Suprapubic skin (tissue), 4 donors: ENCODE results near the gene DNAJB12. TPM values are rescaled to one million over a fixed set of nuclear protein-coding genes. Genes with fewer than 3 reads are reported as not detected.
A peak's percentile ranks its signal among the peaks of the same experiment; 100 is the strongest.
"Not testable (repeated sequence)": the region's sequence is repeated elsewhere in the genome, so short reads cannot be mapped to it uniquely, and the experiment has no call there.

Experiments
- DNase-seq, 2 donors: peaks; one replicate each; pipeline ENCODE4 v3.0.0-alpha.2; 2019; ENCODE audit warnings: low spot score in 2 of 2
- H3K27ac ChIP-seq: fragments of 200-600 bp; sonication (generic); one replicate; pipeline ENCODE4 v1.5.1; 2019
- H3K27me3 ChIP-seq: fragments of 200-600 bp; sonication (generic); one replicate; pipeline ENCODE4 v1.5.1; 2019
- H3K36me3 ChIP-seq: fragments of 200-600 bp; sonication (generic); one replicate; pipeline ENCODE4 v1.5.1; 2019
- H3K4me1 ChIP-seq: fragments of 200-600 bp; sonication (generic); one replicate; pipeline ENCODE4 v1.5.1; 2019
- H3K4me3 ChIP-seq: fragments of 200-600 bp; sonication (generic); one replicate; pipeline ENCODE4 v1.5.1; 2019; ENCODE audit warnings: mild to moderate bottlenecking
- H3K9me3 ChIP-seq: fragments of 200-600 bp; sonication (generic); one replicate; pipeline ENCODE4 v1.5.1; 2019
- CTCF ChIP-seq, 2 donors: fragments of 200-600 bp in 1 of 2; fragments of 450-650 bp in 1 of 2; sonication (generic) in 1 of 2; IDR thresholded peaks; one replicate each; pipeline ENCODE4 v1.5.1; 2016 to 2019; ENCODE audit warnings: antibody characterized with exemption in 2 of 2, mild to moderate bottlenecking in 1 of 2, moderate library complexity in 1 of 2
- EP300 ChIP-seq: sonication (generic); formaldehyde crosslinking; IDR thresholded peaks from one replicate; pipeline ENCODE4 v1.6.1; 2017; ENCODE audit warnings: antibody characterized with exemption
- POLR2A ChIP-seq, 2 donors: fragments of 450-650 bp; IDR thresholded peaks; one replicate each; pipeline ENCODE4 v1.6.1; 2017; ENCODE audit warnings: antibody characterized with exemption in 2 of 2, mild to moderate bottlenecking in 2 of 2, moderate library complexity in 2 of 2
- POLR2AphosphoS5 ChIP-seq, 3 donors: sonication (generic); formaldehyde crosslinking; IDR thresholded peaks; one replicate each; pipeline ENCODE4 v1.6.1; 2017; ENCODE audit warnings: antibody characterized with exemption in 3 of 3
- WGBS: methylation state at CpG from one replicate; pipeline ENCODE4 v1.1.5; 2018; 5-methylcytosine and 5-hydroxymethylcytosine counted together
- total RNA-seq, 4 donors: library from RNA; depleted of rRNA; stranded (reverse); fragments of >200 nt; gene quantifications; one replicate each; pipeline ENCODE4 v1.1.0, GENCODE V29; 2016

The DNAJB12 gene
- total RNA-seq, 4 donors from 2014 or later: 44.0 to 61.8 (median 46.7) TPM

- TF ChIP-seq POLR2AphosphoS5 (IDR thresholded peaks at IDR 0.05) (no peak), CTCF (IDR thresholded peaks at IDR 0.05) (no peak), EP300 (no peak)
- no peak overlapping the region for H3K4me3 ChIP-seq
- H3K4me1 ChIP-seq: peaks cover 49% of the 10 kb centered on the region
- no peak for DNase-seq
- H3K27ac ChIP-seq: no peak overlapping the region
- no peaks in the 10 kb centered on the region for H3K9me3 ChIP-seq
- 91% methylated on average over 7 of the region's 7 CpGs for WGBS
- no peaks in the 10 kb centered on the region for H3K27me3 ChIP-seq
- no peaks in the 10 kb centered on the region for H3K36me3 ChIP-seq
Observed at GRCh38 chr10:72311667-72312066, 43.1 kb downstream of the DNAJB12 start.

GRCh38 chr10:72310636-72311035, 44.1 kb downstream of the DNAJB12 start:
- no peak for TF ChIP-seq CTCF (IDR thresholded peaks at IDR 0.05)
- no peak for TF ChIP-seq POLR2A (IDR thresholded peaks at IDR 0.05)
- TF ChIP-seq EP300: no peak
- no peak for TF ChIP-seq POLR2AphosphoS5 (IDR thresholded peaks at IDR 0.05)
- WGBS: 68% methylated on average over 4 of the region's 4 CpGs
- Histone ChIP-seq H3K4me1 (peaks cover 39% of the 10 kb centered on the region), H3K36me3 (no peaks in the 10 kb centered on the region), H3K27me3 (no peaks in the 10 kb centered on the region), H3K4me3 (no peak overlapping the region), H3K9me3 (no peaks in the 10 kb centered on the region), H3K27ac (no peak overlapping the region)
- DNase-seq: no peak

- TF ChIP-seq POLR2AphosphoS5 (IDR thresholded peaks at IDR 0.05): no peak
- no peaks in the 10 kb centered on the region for H3K9me3 ChIP-seq
- WGBS: 48% methylated on average over 11 of the region's 11 CpGs
Observed at GRCh38 chr10:72310241-72310633, 44.5 kb downstream of the DNAJB12 start.

GRCh38 chr10:72309290-72310240, 45.2 kb downstream of the DNAJB12 start:
- 64% methylated on average over 21 of the region's 21 CpGs for WGBS
- no peak overlapping the region for H3K4me3 ChIP-seq
- H3K36me3 ChIP-seq: no peaks in the 10 kb centered on the region
- DNase-seq: peak in 1 of 2 donors; percentile 83
- no peak for TF ChIP-seq CTCF (IDR thresholded peaks at IDR 0.05)
- TF ChIP-seq POLR2A (IDR thresholded peaks at IDR 0.05): no peak
- no peak for TF ChIP-seq EP300
- peak in 1 of 3 donors; percentile 49 for TF ChIP-seq POLR2AphosphoS5 (IDR thresholded peaks at IDR 0.05)
- no peaks in the 10 kb centered on the region for H3K27me3 ChIP-seq
- H3K27ac ChIP-seq: peak overlapping the region; percentile 50
- H3K9me3 ChIP-seq: no peaks in the 10 kb centered on the region
- H3K4me1 ChIP-seq: peaks cover 30% of the 10 kb centered on the region

More at GRCh38 chr10:72310241-72310633, 44.5 kb downstream of the DNAJB12 start:
- no peak overlapping the region for H3K4me3 ChIP-seq
- no peaks in the 10 kb centered on the region for H3K27me3 ChIP-seq
- H3K4me1 ChIP-seq: peaks cover 35% of the 10 kb centered on the region
- H3K27ac ChIP-seq: peak overlapping the region; percentile 50
- no peaks in the 10 kb centered on the region for H3K36me3 ChIP-seq
- DNase-seq: no peak

GRCh38 chr10:72308320-72308987, 46.3 kb downstream of the DNAJB12 start:
- H3K27ac ChIP-seq: peak overlapping the region; percentile 61
- H3K4me3 ChIP-seq: no peak overlapping the region
- no peak for TF ChIP-seq EP300
- TF ChIP-seq POLR2A (IDR thresholded peaks at IDR 0.05): no peak
- no peak for TF ChIP-seq CTCF (IDR thresholded peaks at IDR 0.05)
- TF ChIP-seq POLR2AphosphoS5 (IDR thresholded peaks at IDR 0.05): peak in 1 of 3 donors; percentile 20
- H3K4me1 ChIP-seq: peaks cover 30% of the 10 kb centered on the region
- no peak for DNase-seq
- no peaks in the 10 kb centered on the region for H3K9me3 ChIP-seq
- H3K27me3 ChIP-seq: no peaks in the 10 kb centered on the region
- H3K36me3 ChIP-seq: no peaks in the 10 kb centered on the region
- 56% methylated on average over 7 of the region's 7 CpGs for WGBS

GRCh38 chr10:72307711-72308110, 47.0 kb downstream of the DNAJB12 start:
- H3K27ac ChIP-seq, H3K27me3 ChIP-seq, H3K9me3 ChIP-seq, H3K4me3 ChIP-seq, H3K36me3 ChIP-seq, DNase-seq: not testable (repeated sequence)
- peaks cover 30% of the 10 kb centered on the region for H3K4me1 ChIP-seq
- WGBS: 93% methylated on average over 7 of the region's 7 CpGs
